Measurements from ENCODE around the gene SERF1B. TPM values are rescaled to one million over a fixed set of nuclear protein-coding genes. Genes with fewer than 3 reads are reported as not detected.

SERF1B gene
- total RNA-seq: 10 to 100 TPM; 17.2 to 19.3 TPM

GRCh38 chr5:70025106-70025844 lies at the start of gene SERF1B:
Gene SERF1B (plus strand): TSS chr5:70025251. CDS start chr5:70025452, 201 bp downstream.

Small RNAs within 50 kb of the gene (small RNA-seq; reads per million reads assigned to genes)
- 0 reads per million in 2 donors for gene CDH12P2

Other genes starting within 250 kb of the SERF1B start
- 10 to 100 TPM; 29.6 to 67.6 TPM for gene SMN2, start 24.4 kb downstream of the SERF1B start, total RNA-seq